HG03442 (cell line): ENCODE data around the gene OR5M3.

Experiments
- ATAC-seq: cut with Tn5 transposase; IDR thresholded peaks from one replicate; pipeline ENCODE4 v1.9.1; 2021; ENCODE audit warnings: mild to moderate bottlenecking, moderate library complexity; ENCODE audit not compliant: unreplicated experiment

The OR5M3 gene

GRCh38 chr11:56473252-56473651 lies at the start of gene OR5M3:
OR5M3 (minus strand) TSS chr11:56473352; CDS start chr11:56470497, 2,855 bp downstream.
- no peak for ATAC-seq

- no peak for ATAC-seq
Observed at GRCh38 chr11:56522008-56522407, 48.9 kb upstream of the OR5M3 start.

GRCh38 chr11:56513280-56513679 lies 40.1 kb upstream of the OR5M3 start:
- ATAC-seq = no peak

GRCh38 chr11:56509439-56509838 lies 36.3 kb upstream of the OR5M3 start:
- no peak for ATAC-seq

- no peak for ATAC-seq
Observed at GRCh38 chr11:56497010-56497409, 23.9 kb upstream of the OR5M3 start.

- no peak for ATAC-seq
Observed at GRCh38 chr11:56495117-56495516, 22.0 kb upstream of the OR5M3 start.

GRCh38 chr11:56491270-56491669 lies 18.1 kb upstream of the OR5M3 start, which contains the start of gene OR5M8:
OR5M8 (minus strand) TSS chr11:56491370; CDS start chr11:56491370, 0 bp downstream.
- ATAC-seq = no peak

GRCh38 chr11:56486801-56487200 lies 13.6 kb upstream of the OR5M3 start:
- ATAC-seq = no peak

- ATAC-seq = no peak
Observed at GRCh38 chr11:56474729-56475235, 1.6 kb upstream of the OR5M3 start.

GRCh38 chr11:56457076-56457475 lies 16.1 kb downstream of the OR5M3 start:
- no peak for ATAC-seq

GRCh38 chr11:56453521-56453920 lies 19.6 kb downstream of the OR5M3 start:
- ATAC-seq = no peak
